GF-D8 (cell line): ENCODE measurements around the gene CAPN10.

Experiments used
- DNase-seq: peaks from one replicate; lab custom pipeline; 2025; lab: John Stamatoyannopoulos, UW

Gene CAPN10

DNA sequence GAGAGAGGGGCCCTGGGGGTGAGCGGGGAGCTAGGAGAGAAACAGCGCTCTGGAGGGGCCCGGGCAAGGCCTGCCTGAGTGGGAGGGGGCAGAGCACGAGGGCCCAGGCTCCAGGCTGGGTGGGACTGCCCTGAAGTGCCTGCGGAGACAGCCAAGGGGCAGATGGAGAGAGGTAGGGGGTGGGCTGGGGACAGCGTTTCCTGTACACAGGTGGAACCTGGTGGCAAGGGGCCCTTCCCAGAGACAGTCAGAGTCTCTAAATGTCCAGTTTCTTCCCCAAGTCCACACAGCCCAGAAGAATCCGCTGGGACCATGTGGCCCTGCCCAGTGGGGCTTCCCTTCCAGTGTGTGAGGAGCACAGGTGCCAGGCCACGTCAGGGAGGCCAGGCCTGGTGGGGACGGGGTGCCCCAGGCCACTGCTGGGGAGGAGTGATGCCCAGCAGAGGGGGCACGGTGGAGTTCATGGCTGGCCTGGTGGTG, 37.0 kb downstream of the CAPN10 start:
- DNase-seq: peak; percentile 9

GRCh38 chr2:240624011-240624949, 37.7 kb downstream of the CAPN10 start:
- DNase-seq: peak; percentile 84

- peak; percentile 94 for DNase-seq
Measured at GRCh38 chr2:240624950-240625621, 38.6 kb downstream of the CAPN10 start, which contains the start of gene GPR35. GPR35 (plus strand) TSS chr2:240625480; CDS start chr2:240629953, 4,473 bp downstream.

DNA sequence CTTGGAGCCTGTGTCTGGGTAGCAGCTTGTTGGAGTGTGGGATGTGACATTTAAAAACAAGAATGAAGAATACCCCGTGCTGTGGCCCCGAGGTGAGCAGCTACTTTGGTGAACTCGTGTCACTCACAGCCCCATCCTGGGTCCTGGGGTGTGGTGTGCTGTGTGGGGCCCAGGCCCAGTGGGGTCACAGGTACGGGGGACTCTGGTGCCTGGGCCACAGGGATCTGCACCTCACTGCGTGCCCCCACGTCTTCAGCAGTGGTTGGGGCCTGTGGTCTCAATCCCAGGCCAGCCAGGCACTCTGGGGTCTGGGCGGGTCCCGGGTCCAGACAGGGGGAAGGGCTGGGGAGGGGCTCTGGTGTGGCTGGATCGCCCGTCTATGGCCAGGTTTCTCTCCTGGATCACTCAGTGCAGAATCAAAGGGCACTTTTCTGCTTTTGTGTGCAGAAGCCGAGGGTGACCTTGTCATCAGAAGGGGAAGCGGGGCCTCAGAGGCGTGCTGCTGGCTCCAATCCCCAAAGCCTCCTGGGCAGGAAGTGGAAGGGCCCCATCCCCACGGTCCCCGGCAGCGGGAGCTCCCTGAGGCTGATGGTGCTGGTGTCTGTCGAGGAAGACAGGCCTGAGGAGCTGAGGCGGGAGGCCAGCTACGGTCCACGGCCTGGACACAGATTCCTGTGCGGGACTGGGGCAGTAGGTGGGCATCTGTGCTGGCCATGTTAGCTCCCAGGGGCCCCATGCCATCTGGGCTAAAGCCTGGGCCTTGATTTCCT, 40.2 kb downstream of the CAPN10 start:
- peak; percentile 75 for DNase-seq

- DNase-seq: no peak
Measured at GRCh38 chr2:240627736-240628506, 41.4 kb downstream of the CAPN10 start.

DNA sequence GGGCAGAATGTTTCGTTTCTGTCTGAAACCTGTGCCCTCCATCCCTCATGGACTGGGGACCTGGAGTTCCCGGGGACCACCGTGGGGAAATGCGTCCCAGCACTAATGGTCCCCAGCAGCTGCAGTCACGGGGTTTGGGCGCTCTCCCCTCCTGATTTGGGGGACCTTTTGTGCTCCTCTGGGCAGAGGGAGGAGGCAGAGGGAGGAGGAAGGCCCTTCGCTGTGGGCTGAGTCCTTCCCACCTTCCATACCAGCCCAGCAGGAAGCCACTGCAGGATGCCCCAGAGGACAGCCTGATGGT, 41.9 kb downstream of the CAPN10 start:
- DNase-seq: no peak

GRCh38 chr2:240628808-240629618, 42.5 kb downstream of the CAPN10 start:
- no peak for DNase-seq

DNA sequence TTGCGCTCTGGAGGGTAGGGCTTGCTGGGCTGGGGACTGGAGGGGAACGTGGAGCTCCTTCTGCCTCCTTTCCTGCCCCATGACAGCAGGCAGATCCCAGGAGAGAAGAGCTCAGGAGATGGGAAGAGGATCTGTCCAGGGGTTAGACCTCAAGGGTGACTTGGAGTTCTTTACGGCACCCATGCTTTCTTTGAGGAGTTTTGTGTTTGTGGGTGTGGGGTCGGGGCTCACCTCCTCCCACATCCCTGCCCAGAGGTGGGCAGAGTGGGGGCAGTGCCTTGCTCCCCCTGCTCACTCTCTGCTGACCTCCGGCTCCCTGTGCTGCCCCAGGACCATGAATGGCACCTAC, 43.1 kb downstream of the CAPN10 start:
- DNase-seq: no peak

- DNase-seq: no peak
Measured at GRCh38 chr2:240629968-240630770, 43.6 kb downstream of the CAPN10 start.

DNA sequence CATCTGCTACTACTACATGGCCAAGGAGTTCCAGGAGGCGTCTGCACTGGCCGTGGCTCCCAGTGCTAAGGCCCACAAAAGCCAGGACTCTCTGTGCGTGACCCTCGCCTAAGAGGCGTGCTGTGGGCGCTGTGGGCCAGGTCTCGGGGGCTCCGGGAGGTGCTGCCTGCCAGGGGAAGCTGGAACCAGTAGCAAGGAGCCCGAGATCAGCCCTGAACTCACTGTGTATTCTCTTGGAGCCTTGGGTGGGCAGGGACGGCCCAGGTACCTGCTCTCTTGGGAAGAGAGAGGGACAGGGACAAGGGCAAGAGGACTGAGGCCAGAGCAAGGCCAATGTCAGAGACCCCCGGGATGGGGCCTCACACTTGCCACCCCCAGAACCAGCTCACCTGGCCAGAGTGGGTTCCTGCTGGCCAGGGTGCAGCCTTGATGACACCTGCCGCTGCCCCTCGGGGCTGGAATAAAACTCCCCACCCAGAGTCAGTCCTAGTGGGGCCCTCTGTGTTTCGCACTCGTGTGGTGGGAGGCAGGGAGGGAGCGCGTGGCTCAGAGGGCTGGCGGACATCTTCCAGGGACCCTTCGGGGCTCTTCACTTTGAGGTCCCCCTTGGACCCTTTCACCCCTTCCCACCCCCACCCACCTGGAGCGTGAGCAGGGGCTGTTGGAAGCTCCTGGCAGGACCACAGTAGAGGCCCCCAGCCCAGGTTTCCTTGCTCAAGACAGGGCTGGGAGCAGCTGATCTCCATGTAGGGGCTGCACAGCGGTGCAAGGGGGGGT, 44.4 kb downstream of the CAPN10 start:
- no peak for DNase-seq

DNA sequence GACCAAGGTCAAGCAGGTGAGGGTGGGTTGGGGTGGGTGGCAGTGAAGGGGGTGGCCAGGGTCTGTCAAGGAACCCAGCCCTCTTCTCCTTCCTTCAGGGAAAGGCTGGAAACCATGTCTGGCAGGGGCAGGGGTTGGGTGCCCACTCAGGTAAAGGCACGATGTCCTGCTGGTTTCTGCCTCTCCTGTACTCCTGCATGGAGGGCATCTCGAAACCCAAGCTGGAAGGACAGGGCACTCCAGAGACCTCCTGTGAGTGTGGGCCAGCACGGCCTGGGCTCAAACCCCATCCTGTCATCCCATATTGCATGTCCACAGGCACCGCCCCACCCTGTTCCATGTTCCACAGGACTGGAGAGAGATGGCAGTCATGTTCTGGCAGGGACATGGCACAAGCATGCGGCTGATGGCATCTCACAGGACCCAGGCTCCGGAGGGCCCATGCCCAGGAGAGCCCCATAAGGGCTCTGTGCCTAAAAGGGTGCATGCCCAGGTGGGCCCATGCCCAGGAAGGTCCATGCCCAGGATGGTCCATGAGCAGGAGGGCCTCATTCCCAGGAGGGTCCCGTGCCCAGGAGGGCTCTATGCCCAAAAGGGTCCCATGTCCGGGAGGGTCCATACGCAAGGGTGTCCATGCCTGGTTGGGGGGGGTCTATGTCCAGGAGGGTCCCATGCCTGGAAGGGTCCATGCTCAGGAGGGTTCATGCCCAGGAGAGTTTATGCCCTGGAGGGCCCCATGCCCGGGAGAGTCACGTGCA, 45.2 kb downstream of the CAPN10 start:
- no peak for DNase-seq

DNA sequence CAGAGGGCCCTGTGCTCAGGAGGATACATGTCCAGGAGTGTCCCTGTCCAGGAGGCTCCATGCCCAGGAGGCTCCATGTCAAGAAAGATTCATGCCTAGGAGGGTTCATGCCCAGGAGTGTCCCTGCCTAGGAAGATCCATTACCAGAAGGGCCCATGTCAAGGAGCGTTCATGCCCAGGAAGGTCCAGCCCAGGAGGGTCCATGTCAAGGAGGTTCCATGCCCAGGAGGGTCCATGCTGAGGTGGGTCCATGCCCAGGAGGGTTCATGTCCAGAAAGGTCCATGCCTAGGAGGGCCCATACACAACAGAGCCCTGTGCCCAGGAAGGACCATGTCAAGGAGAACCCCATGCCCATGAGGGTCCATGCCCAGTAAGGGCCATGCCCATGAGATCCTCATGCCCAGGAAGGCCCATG, 45.8 kb downstream of the CAPN10 start:
- DNase-seq: no peak

DNA sequence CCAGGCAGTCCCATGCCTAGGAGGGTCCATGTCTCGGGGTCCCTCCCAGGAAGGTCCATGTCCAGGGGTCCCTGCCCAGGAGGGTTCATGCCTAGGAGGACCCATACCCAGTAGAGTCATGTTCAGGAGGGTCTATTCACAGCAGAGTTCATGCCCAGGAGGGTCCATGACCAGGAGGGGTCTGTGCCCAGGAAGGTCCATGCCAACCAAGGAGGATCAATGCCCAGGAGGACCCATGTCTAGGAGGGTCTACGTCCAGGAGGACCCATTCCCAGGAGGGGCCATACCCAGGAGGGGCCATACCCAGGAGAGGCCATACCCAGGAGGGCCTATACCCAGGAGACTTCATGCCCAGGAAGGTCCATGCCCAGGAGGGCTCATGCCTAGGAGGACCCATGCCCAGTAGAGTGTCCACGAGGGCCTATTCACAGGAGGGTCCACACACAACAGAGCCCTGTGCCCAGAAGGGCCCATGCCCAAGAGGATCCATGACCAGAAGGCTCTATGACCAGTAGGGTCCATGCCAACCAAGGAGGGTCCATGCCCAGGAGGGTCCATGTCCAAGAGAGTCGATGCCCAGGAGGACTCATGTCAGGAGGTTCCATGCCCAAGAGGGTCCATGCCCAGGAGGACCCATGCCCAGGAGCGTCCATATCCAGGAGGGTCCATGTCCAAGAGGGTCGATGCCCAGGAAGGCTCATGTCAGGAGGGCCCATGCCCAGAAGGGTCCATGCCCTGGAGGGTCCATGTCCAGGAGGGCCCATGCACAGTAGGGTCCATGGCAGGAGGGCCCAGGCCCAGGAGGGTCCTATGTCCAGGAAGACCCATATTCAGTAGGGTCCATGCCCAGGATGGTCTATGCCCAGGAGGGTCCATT, 48.8 kb downstream of the CAPN10 start:
- no peak for DNase-seq

DNA sequence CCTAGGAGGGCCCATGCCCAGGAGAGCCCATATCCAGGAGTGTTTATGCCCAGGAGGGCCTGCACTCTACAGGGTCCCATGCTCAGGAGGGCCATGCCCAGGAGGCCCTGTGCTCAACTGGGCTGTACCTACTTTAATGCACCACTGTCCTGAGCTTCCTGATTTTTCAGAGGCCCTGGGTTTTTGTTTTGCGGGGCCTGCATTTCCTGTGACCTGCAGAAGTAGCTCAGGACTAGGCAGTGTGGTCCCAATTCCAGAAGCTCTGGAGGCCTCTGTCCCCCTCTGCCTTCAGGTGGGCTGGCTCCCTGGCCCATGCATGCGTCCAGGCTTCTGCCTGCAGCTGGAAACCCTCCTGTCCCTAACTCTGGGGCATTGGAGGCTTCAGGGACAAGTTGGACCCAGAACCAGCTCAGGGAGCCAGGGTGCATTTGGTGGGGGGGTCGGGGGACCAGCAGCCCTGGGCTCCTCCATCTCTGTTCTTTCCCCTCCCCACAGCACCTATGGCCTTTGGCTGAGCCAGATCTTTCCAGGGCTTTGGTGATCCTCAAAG, 49.5 kb downstream of the CAPN10 start:
- DNase-seq: no peak

- DNase-seq: no peak
Measured at GRCh38 chr2:240636563-240637115, 50.1 kb downstream of the CAPN10 start.

GRCh38 chr2:240637116-240637900, 50.8 kb downstream of the CAPN10 start:
- DNase-seq: no peak
